DOHH2 (cell line): ENCODE data around the gene ADARB1.

ENCODE experiments used
- H3F3A ChIP-seq: fragments of 200-600 bp; sonication (generic), shearing (Covaris generic); 2 replicates; pipeline ENCODE4 v1.6.0; 2016; ENCODE audit warnings: antibody characterized with exemption, mild to moderate bottlenecking; ENCODE audit not compliant: control insufficient read depth, insufficient read depth
- H3K27ac ChIP-seq: fragments of 200-600 bp; sonication (generic); 2 replicates; pipeline ENCODE4 v1.5.1; 2014; ENCODE audit warnings: low read depth, mild to moderate bottlenecking, low read length, moderate library complexity
- H3K27me3 ChIP-seq: fragments of 200-600 bp; sonication (generic); 2 replicates; pipeline ENCODE4 v1.6.1; 2014; ENCODE audit warnings: mild to moderate bottlenecking, low read length, mixed read lengths; ENCODE audit not compliant: control insufficient read depth
- H3K36me3 ChIP-seq: fragments of 200-600 bp; sonication (generic); 2 replicates; pipeline ENCODE4 v1.6.1; 2014; ENCODE audit warnings: mild to moderate bottlenecking, low read length, moderate library complexity, mixed read lengths; ENCODE audit not compliant: control insufficient read depth
- H3K4me1 ChIP-seq: fragments of 200-600 bp; sonication (generic); 2 replicates; pipeline ENCODE4 v1.6.1; 2014; ENCODE audit warnings: mild to moderate bottlenecking, low read length, mixed read lengths; ENCODE audit not compliant: control insufficient read depth
- H3K4me2 ChIP-seq: fragments of 200-600 bp; sonication (generic); 2 replicates; pipeline ENCODE4 v1.6.0; 2014; ENCODE audit warnings: mild to moderate bottlenecking, low read length, moderate library complexity
- H3K4me3 ChIP-seq: fragments of 200-600 bp; sonication (generic); 2 replicates; pipeline ENCODE4 v1.5.1; 2014; ENCODE audit warnings: mild to moderate bottlenecking, low read length, mixed read lengths
- H3K79me2 ChIP-seq: fragments of 200-600 bp; sonication (generic); 2 replicates; pipeline ENCODE4 v1.6.1; 2014; ENCODE audit warnings: mild to moderate bottlenecking, low read length, mixed read lengths; ENCODE audit not compliant: control insufficient read depth
- H3K9me2 ChIP-seq: fragments of 200-600 bp; sonication (generic); replicated peaks from 2 replicates; pipeline ENCODE4 v1.6.1; 2014; ENCODE audit warnings: mild to moderate bottlenecking, low read length, mixed read lengths; ENCODE audit not compliant: control insufficient read depth
- H3K9me3 ChIP-seq: fragments of 200-600 bp; sonication (generic); 2 replicates; pipeline ENCODE4 v1.6.1; 2014; ENCODE audit warnings: antibody characterized with exemption, low read length, mixed read lengths; ENCODE audit not compliant: control insufficient read depth, insufficient read depth
- H4K20me1 ChIP-seq: fragments of 200-600 bp; sonication (generic); 2 replicates; pipeline ENCODE4 v1.6.0; 2014; ENCODE audit warnings: low read depth, mild to moderate bottlenecking, antibody characterized with exemption, low read length, moderate library complexity; ENCODE audit not compliant: control insufficient read depth, insufficient read depth
- CTCF ChIP-seq: fragments of 200-600 bp; sonication (generic); IDR thresholded peaks from one replicate; pipeline ENCODE4 v1.5.1; 2014; ENCODE audit warnings: antibody characterized with exemption, mild to moderate bottlenecking, low read depth, low read length; ENCODE audit not compliant: poor library complexity, severe bottlenecking
- EZH2phosphoT487 ChIP-seq: fragments of 200-600 bp; sonication (generic); IDR thresholded peaks from 2 replicates; pipeline ENCODE4 v1.6.1; 2017; ENCODE audit warnings: borderline replicate concordance, mild to moderate bottlenecking, antibody characterized with exemption, low read length, moderate library complexity, mixed read lengths

ADARB1 gene

GRCh38 chr21:45041351-45041805, 33.0 kb upstream of the ADARB1 start:
- H3K4me3 ChIP-seq, result no peak overlapping the region
- H4K20me1 ChIP-seq, result no peaks in the 10 kb centered on the region
- H3K4me2 ChIP-seq, result no peak overlapping the region
- TF ChIP-seq CTCF (no peak), EZH2phosphoT487 (no peak)
- H3K9me3 ChIP-seq, result peaks cover 9% of the 10 kb centered on the region; the same call in 1 of the 2 replicates
- no peaks in the 10 kb centered on the region for H3K9me2 ChIP-seq
- H3K36me3 ChIP-seq, result no peaks in the 10 kb centered on the region
- H3K27me3 ChIP-seq, result no peaks in the 10 kb centered on the region
- no peaks in the 10 kb centered on the region for H3F3A ChIP-seq
- H3K4me1 ChIP-seq, result no peaks in the 10 kb centered on the region
- H3K79me2 ChIP-seq, result no peaks in the 10 kb centered on the region
- no peak overlapping the region for H3K27ac ChIP-seq

- TF ChIP-seq CTCF, result no peak
- no peaks in the 10 kb centered on the region for H3K4me1 ChIP-seq
- H3F3A ChIP-seq, result no peaks in the 10 kb centered on the region
- H3K9me3 ChIP-seq, result peaks cover 6% of the 10 kb centered on the region
- no peaks in the 10 kb centered on the region for H3K27me3 ChIP-seq
- no peaks in the 10 kb centered on the region for H3K79me2 ChIP-seq
- no peaks in the 10 kb centered on the region for H3K36me3 ChIP-seq
- H3K27ac ChIP-seq, result no peak overlapping the region
- H3K4me3 ChIP-seq, result no peak overlapping the region
- H3K9me2 ChIP-seq, result no peaks in the 10 kb centered on the region
- H4K20me1 ChIP-seq, result no peaks in the 10 kb centered on the region
- H3K4me2 ChIP-seq, result no peak overlapping the region
Measured at GRCh38 chr21:45041984-45042663, 32.3 kb upstream of the ADARB1 start.

- TF ChIP-seq CTCF, result no peak
- no peak for TF ChIP-seq EZH2phosphoT487
- Histone ChIP-seq H3K9me2 (no peaks in the 10 kb centered on the region), H3K4me2 (no peak overlapping the region), H3K4me3 (no peak overlapping the region), H3K79me2 (no peaks in the 10 kb centered on the region), H3K27me3 (no peaks in the 10 kb centered on the region), H3K4me1 (no peaks in the 10 kb centered on the region), H3K9me3 (peaks cover 7% of the 10 kb centered on the region; the same call in 1 of the 2 replicates), H3K27ac (no peak overlapping the region), H4K20me1 (no peaks in the 10 kb centered on the region), H3K36me3 (no peaks in the 10 kb centered on the region), H3F3A (no peaks in the 10 kb centered on the region)
Measured at GRCh38 chr21:45042664-45043161, 31.7 kb upstream of the ADARB1 start.
